ENCODE data around the gene RAG1. TPM values are rescaled to one million over a fixed set of nuclear protein-coding genes. Genes with fewer than 3 reads are reported as not detected.

RAG1 gene
- polyA plus RNA-seq (2011; rRNA removed) (0.43 and 0.44 TPM in 2 replicates), polyA plus RNA-seq (2017; fragmentation: RNase III; extraction: RNeasy Plus Mini Kit Qiagen cat#74134 plus additional on column Dnase treatment) (0.18 to 0.29 TPM (median 0.24 TPM) in 3 replicates), polyA minus RNA-seq (2011; rRNA and poly(A)+ RNA removed) (0.19 and 0.25 TPM in 2 replicates)
- 0.05 TPM in 2 replicates for polyA plus RNA-seq (2012; cell fraction: cytosol; rRNA removed)
- 0.01 TPM in 2 replicates for polyA plus RNA-seq (2012; cell fraction: nucleus; rRNA removed)

GRCh38 chr11:36567694-36568093 is at the start of gene RAG1:
Gene RAG1, plus strand, starts transcription at chr11:36568007. Its CDS starts 5,298 bp downstream, at chr11:36573305.
- ChIA-PET CTCF (interaction anchor here (8.7 kb wide), 1 partner anchor 181 kb away, joined by 155 read pairs; no protein-coding TSS in a partner anchor), POLR2A (no interaction called here)
- ATAC-seq (no peak), FAIRE-seq (no peak), DNase-seq (ENCODE audit: low read depth in 1 of 2, low spot score in 1 of 2) (no peak)
- no peaks in the 10 kb centered on the region for H3K9me3 ChIP-seq
- no peaks in the 10 kb centered on the region for H3K4me1 ChIP-seq
- H3K27ac ChIP-seq: no peak within 1 kb of the TSS
- H3K4me2 ChIP-seq: no peak within 1 kb of the TSS
- no peak within 1 kb of the TSS for H3K4me3 ChIP-seq
- 0% methylated on average over 1 of the region's 1 CpG for WGBS (ENCODE audit: missing lambda C conversion rate)
- no peak for TF ChIP-seq BHLHE40 (IDR thresholded peaks at IDR 0.05; ENCODE audit: low read depth, low read length)
- no peak for TF ChIP-seq ESRRA (IDR thresholded peaks at IDR 0.05; ENCODE audit: borderline replicate concordance, low read length)
- no peak for TF ChIP-seq JUN (IDR thresholded peaks at IDR 0.05)
- TF ChIP-seq POLR2A (IDR thresholded peaks at IDR 0.05; ENCODE audit: low read length): no peak
- TF ChIP-seq FOSB (CRISPR knock-in tag; IDR thresholded peaks at IDR 0.05): no peak
- no peak for TF ChIP-seq FOSL2 (IDR thresholded peaks at IDR 0.05)
- TF ChIP-seq FOSL2 (CRISPR knock-in tag; IDR thresholded peaks at IDR 0.05): no peak
- no peak for TF ChIP-seq SMC3 (IDR thresholded peaks at IDR 0.05)

- H3K27ac ChIP-seq: no peak overlapping the region
- no peak overlapping the region for H3K4me2 ChIP-seq
- ATAC-seq (no peak), DNase-seq (ENCODE audit: low read depth in 1 of 2, low spot score in 1 of 2) (no peak), FAIRE-seq (peak; percentile 39)
- ChIA-PET CTCF (interaction anchor here (1.2 kb wide), 1 partner anchor 35 kb away, joined by 3 read pairs; no protein-coding TSS in a partner anchor), POLR2A (no interaction called here)
- no peaks in the 10 kb centered on the region for H3K4me1 ChIP-seq
- no peak for TF ChIP-seq POLR2A (IDR thresholded peaks at IDR 0.05; ENCODE audit: low read length)
- no peak overlapping the region for H3K4me3 ChIP-seq
- H3K9me3 ChIP-seq: no peaks in the 10 kb centered on the region
Measured at GRCh38 chr11:36530840-36531239, 37.0 kb upstream of the RAG1 start.

DNA sequence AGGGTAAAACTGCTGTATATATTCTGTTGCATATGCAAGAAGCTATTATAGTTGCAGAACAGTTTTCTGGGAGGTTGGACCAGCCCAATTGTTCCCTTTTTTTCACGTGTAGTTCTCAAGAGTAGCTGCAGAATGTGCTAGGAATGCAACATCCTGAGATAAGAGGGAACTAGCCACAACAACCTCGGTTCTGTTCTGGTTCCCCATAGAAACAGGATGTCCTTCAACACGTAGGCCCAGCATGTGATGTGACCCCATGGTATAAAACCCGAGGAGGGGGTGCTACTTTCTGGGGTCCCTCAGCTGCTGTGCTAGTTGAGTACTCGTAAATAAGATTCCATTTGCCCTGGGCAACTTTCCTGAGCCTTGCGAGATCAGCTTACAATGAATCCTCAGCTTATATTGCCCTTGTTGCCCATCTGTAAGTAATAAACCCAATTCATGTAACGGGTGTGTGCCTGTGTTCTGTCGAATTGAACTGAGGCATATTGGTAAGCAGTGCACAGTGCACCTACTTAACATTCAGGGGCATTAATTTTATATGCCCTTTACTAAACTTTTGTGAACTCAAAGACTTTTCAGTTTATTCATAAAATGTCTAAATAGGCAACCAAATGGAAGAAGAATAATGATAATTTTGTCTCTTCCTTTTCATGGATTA is 34.7 kb upstream of the RAG1 start:
- DNase-seq (ENCODE audit: low read depth in 1 of 2, low spot score in 1 of 2) (no peak), FAIRE-seq (no peak), ATAC-seq (no peak)
- ChIA-PET POLR2A (no interaction called here), CTCF (interaction anchor here (2.1 kb wide), 1 partner anchor 214 kb away, joined by 5 read pairs; no protein-coding TSS in a partner anchor)
- WGBS (ENCODE audit: missing lambda C conversion rate): 22% methylated on average over 8 of the region's 8 CpGs
- Histone ChIP-seq H3K9me3 (no peaks in the 10 kb centered on the region), H3K4me1 (no peaks in the 10 kb centered on the region), H3K4me3 (no peak overlapping the region), H3K4me2 (no peak overlapping the region), H3K27ac (no peak overlapping the region)
- TF ChIP-seq EHMT2 (IDR thresholded peaks at IDR 0.05; ENCODE audit: low read depth): no peak
- TF ChIP-seq CHD4 (IDR thresholded peaks at IDR 0.05; ENCODE audit: borderline replicate concordance): no peak

DNA sequence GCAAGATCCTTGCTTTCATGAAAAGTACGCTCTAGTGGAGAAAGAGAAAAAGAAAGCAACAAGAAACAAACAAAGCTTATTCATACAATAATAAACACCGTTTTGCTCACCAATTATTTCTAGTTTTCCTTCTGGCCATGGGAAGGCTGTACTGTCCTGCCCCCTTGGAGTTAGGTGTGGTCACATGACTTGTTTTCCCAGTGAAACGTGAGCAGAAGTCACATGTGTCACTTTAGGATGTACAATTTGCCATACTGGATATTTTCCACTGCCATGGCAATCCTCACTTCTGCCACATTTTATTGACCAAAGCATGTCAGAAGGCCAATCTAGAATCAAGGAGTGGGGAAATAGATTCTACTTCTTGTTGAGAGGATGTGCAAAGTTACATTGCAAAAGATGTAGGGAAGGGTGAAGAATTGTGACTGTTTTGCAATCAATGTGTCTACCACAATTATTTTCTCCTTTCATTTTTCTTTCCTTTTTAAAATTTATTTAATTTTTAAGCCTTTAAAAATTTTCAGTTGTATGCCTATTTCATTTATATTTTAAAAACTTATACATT is 33.4 kb upstream of the RAG1 start:
- TF ChIP-seq, protein P1, sequence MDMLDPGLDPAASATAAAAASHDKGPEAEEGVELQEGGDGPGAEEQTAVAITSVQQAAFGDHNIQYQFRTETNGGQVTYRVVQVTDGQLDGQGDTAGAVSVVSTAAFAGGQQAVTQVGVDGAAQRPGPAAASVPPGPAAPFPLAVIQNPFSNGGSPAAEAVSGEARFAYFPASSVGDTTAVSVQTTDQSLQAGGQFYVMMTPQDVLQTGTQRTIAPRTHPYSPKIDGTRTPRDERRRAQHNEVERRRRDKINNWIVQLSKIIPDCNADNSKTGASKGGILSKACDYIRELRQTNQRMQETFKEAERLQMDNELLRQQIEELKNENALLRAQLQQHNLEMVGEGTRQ (IDR thresholded peaks at IDR 0.05): peak; percentile 73
- TF ChIP-seq, protein P2, sequence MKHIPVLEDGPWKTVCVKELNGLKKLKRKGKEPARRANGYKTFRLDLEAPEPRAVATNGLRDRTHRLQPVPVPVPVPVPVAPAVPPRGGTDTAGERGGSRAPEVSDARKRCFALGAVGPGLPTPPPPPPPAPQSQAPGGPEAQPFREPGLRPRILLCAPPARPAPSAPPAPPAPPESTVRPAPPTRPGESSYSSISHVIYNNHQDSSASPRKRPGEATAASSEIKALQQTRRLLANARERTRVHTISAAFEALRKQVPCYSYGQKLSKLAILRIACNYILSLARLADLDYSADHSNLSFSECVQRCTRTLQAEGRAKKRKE (CRISPR knock-in tag; IDR thresholded peaks at IDR 0.05; ENCODE audit: low read depth): no peak
- Histone ChIP-seq H3K9me3 (no peaks in the 10 kb centered on the region), H3K4me2 (no peak overlapping the region), H3K27ac (no peak overlapping the region), H3K4me3 (no peak overlapping the region), H3K4me1 (no peaks in the 10 kb centered on the region)
- peak in 1 of 2 experiments; percentile 5 for DNase-seq (ENCODE audit: low read depth in 1 of 2, low spot score in 1 of 2)
- 28% methylated on average over 3 of the region's 3 CpGs for WGBS (ENCODE audit: missing lambda C conversion rate)
- CTCF ChIA-PET: interaction anchor here (1.2 to 2.1 kb wide), 2 partner anchors 29 to 213 kb away, joined by 3 to 5 read pairs; no protein-coding TSS in a partner anchor
- FAIRE-seq: no peak
- POLR2A ChIA-PET: no interaction called here
- no peak for ATAC-seq

DNA sequence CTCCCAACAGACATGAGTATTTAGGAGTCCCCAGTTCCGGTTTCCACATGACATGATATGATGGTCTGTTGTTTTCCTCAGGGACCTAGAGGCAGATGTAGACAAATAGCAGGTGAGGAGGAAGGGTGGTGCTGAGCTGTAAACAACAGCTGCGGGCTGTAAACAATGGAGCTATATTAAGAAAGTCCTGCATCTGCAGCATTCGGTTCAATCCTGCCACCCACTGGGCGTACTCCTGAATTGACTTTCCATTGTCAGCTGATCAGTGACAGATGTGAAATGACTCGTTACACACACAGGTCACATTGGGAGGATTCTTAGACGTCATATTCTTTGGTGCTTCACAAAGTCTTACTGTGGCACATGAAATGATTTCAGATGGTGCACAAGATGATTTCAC is 26.8 kb upstream of the RAG1 start:
- POLR2A ChIA-PET: interaction anchor here (1.1 kb wide), 1 partner anchor 31 kb away, joined by 3 read pairs; the partner anchor contains the start of gene TRAF6
- peak; percentile 84 to 88 for ATAC-seq
- DNase-seq (ENCODE audit: low read depth in 1 of 2, low spot score in 1 of 2): peak in 1 of 2 experiments; percentile 54
- Histone ChIP-seq H3K4me1 (no peaks in the 10 kb centered on the region), H3K4me3 (no peak overlapping the region), H3K4me2 (no peak overlapping the region), H3K27ac (no peak overlapping the region), H3K9me3 (no peaks in the 10 kb centered on the region)
- FAIRE-seq: peak; percentile 54
- CTCF ChIA-PET: interaction anchor here (0.6 to 1.1 kb wide), 3 partner anchors 27 to 253 kb away, joined by 3 to 4 read pairs (median 3); no protein-coding TSS in a partner anchor
- WGBS (ENCODE audit: missing lambda C conversion rate): 11% methylated on average over 6 of the region's 6 CpGs
- no peak for TF ChIP-seq POLR2A (IDR thresholded peaks at IDR 0.05; ENCODE audit: low read length)
- TF ChIP-seq, protein P3, sequence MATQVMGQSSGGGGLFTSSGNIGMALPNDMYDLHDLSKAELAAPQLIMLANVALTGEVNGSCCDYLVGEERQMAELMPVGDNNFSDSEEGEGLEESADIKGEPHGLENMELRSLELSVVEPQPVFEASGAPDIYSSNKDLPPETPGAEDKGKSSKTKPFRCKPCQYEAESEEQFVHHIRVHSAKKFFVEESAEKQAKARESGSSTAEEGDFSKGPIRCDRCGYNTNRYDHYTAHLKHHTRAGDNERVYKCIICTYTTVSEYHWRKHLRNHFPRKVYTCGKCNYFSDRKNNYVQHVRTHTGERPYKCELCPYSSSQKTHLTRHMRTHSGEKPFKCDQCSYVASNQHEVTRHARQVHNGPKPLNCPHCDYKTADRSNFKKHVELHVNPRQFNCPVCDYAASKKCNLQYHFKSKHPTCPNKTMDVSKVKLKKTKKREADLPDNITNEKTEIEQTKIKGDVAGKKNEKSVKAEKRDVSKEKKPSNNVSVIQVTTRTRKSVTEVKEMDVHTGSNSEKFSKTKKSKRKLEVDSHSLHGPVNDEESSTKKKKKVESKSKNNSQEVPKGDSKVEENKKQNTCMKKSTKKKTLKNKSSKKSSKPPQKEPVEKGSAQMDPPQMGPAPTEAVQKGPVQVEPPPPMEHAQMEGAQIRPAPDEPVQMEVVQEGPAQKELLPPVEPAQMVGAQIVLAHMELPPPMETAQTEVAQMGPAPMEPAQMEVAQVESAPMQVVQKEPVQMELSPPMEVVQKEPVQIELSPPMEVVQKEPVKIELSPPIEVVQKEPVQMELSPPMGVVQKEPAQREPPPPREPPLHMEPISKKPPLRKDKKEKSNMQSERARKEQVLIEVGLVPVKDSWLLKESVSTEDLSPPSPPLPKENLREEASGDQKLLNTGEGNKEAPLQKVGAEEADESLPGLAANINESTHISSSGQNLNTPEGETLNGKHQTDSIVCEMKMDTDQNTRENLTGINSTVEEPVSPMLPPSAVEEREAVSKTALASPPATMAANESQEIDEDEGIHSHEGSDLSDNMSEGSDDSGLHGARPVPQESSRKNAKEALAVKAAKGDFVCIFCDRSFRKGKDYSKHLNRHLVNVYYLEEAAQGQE (IDR thresholded peaks at IDR 0.05): no peak
- TF ChIP-seq BHLHE40 (IDR thresholded peaks at IDR 0.05; ENCODE audit: low read depth, low read length): no peak
- TF ChIP-seq, protein P4, sequence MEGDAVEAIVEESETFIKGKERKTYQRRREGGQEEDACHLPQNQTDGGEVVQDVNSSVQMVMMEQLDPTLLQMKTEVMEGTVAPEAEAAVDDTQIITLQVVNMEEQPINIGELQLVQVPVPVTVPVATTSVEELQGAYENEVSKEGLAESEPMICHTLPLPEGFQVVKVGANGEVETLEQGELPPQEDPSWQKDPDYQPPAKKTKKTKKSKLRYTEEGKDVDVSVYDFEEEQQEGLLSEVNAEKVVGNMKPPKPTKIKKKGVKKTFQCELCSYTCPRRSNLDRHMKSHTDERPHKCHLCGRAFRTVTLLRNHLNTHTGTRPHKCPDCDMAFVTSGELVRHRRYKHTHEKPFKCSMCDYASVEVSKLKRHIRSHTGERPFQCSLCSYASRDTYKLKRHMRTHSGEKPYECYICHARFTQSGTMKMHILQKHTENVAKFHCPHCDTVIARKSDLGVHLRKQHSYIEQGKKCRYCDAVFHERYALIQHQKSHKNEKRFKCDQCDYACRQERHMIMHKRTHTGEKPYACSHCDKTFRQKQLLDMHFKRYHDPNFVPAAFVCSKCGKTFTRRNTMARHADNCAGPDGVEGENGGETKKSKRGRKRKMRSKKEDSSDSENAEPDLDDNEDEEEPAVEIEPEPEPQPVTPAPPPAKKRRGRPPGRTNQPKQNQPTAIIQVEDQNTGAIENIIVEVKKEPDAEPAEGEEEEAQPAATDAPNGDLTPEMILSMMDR (IDR thresholded peaks at IDR 0.05): 0 out of 3 replicates have a peak, but pooled peaks have one; percentile 4
- TF ChIP-seq RAD21 (conservative IDR thresholded peaks at IDR 0.05 in 1 of 2, IDR thresholded peaks at IDR 0.05 in 1 of 2): peak; percentile 17 to 38; a peak in 2 of 5 replicates
- no peak for TF ChIP-seq MAZ (IDR thresholded peaks at IDR 0.05; ENCODE audit: borderline replicate concordance, low read depth, low read length)
